OCI-LY1 (cell line): ENCODE results near the gene ACAD8.

Experiments
- H2AFZ ChIP-seq: fragments of 200-600 bp; sonication (generic), shearing (Covaris generic); 2 replicates; pipeline ENCODE4 v1.6.0; 2014; ENCODE audit warnings: antibody characterized with exemption, mild to moderate bottlenecking, low read length
- H3F3A ChIP-seq: fragments of 200-600 bp; sonication (generic), shearing (Covaris generic); 2 replicates; pipeline ENCODE4 v1.6.0; 2014; ENCODE audit warnings: mild to moderate bottlenecking, antibody characterized with exemption, low read length, moderate library complexity; ENCODE audit not compliant: insufficient read depth
- H3K27ac ChIP-seq: fragments of 200-600 bp; sonication (generic); 2 replicates; pipeline ENCODE4 v1.5.1; 2014; ENCODE audit warnings: low read length, mixed run types, mild to moderate bottlenecking, low read depth; ENCODE audit not compliant: poor library complexity, severe bottlenecking
- H3K27me3 ChIP-seq: fragments of 200-600 bp; sonication (generic); 2 replicates; pipeline ENCODE4 v1.6.0; 2014; ENCODE audit warnings: antibody characterized with exemption, mild to moderate bottlenecking, low read length, moderate library complexity; ENCODE audit not compliant: insufficient read depth
- H3K36me3 ChIP-seq: fragments of 200-600 bp; sonication (generic); 2 replicates; pipeline ENCODE4 v1.6.1; 2014; ENCODE audit warnings: mild to moderate bottlenecking, antibody characterized with exemption, low read length, moderate library complexity, mixed read lengths; ENCODE audit not compliant: insufficient read depth
- H3K4me1 ChIP-seq: fragments of 200-600 bp; sonication (generic); 2 replicates; pipeline ENCODE4 v1.5.1; 2014; ENCODE audit warnings: mild to moderate bottlenecking, low read length, moderate library complexity; ENCODE audit not compliant: insufficient read depth, severe bottlenecking
- H3K4me2 ChIP-seq: fragments of 200-600 bp; sonication (generic), shearing (Covaris generic); 2 replicates; pipeline ENCODE4 v1.6.1; 2014; ENCODE audit warnings: low read length
- H3K4me3 ChIP-seq: fragments of 200-600 bp; sonication (generic); 2 replicates; pipeline ENCODE4 v1.5.1; 2014; ENCODE audit warnings: low read length, low read depth, mild to moderate bottlenecking, mixed read lengths; ENCODE audit not compliant: poor library complexity, severe bottlenecking
- H3K79me2 ChIP-seq: fragments of 200-600 bp; shearing (Covaris generic); 2 replicates; pipeline ENCODE4 v1.6.1; 2016; ENCODE audit warnings: mixed run types, low read length, mixed read lengths; ENCODE audit not compliant: insufficient read depth
- H3K9ac ChIP-seq: fragments of 200-600 bp; sonication (generic), shearing (Covaris generic); 2 replicates; pipeline ENCODE4 v1.6.1; 2014; ENCODE audit warnings: mild to moderate bottlenecking, low read length, mixed read lengths
- H3K9me2 ChIP-seq: fragments of 200-600 bp; sonication (generic), shearing (Covaris generic); 2 replicates; pipeline ENCODE4 v1.6.1; 2014; ENCODE audit warnings: low read depth, mild to moderate bottlenecking, low read length, mixed read lengths
- H3K9me3 ChIP-seq: fragments of 200-600 bp; shearing (Covaris generic); 2 replicates; pipeline ENCODE4 v1.6.1; 2014; ENCODE audit warnings: low read length, mixed read lengths
- H4K20me1 ChIP-seq: fragments of 200-600 bp; sonication (generic), shearing (Covaris generic); 2 replicates; pipeline ENCODE4 v1.6.0; 2016; ENCODE audit warnings: mild to moderate bottlenecking, low read length; ENCODE audit not compliant: insufficient read depth
- EZH2 ChIP-seq: fragments of 200-600 bp; sonication (generic), shearing (Covaris generic); IDR thresholded peaks from 2 replicates; pipeline ENCODE4 v1.8.0; 2017; ENCODE audit warnings: borderline replicate concordance, mixed run types, mild to moderate bottlenecking, antibody characterized with exemption, low read length, moderate library complexity, mixed read lengths
- TF ChIP-seq, protein P1 (sequence below): fragments of 200-600 bp; sonication (generic), shearing (Covaris generic); IDR thresholded peaks from 2 replicates; pipeline ENCODE4 v1.5.1; 2017; ENCODE audit warnings: mild to moderate bottlenecking, antibody characterized with exemption, low read length, moderate library complexity, mixed read lengths

Gene ACAD8

DNA sequence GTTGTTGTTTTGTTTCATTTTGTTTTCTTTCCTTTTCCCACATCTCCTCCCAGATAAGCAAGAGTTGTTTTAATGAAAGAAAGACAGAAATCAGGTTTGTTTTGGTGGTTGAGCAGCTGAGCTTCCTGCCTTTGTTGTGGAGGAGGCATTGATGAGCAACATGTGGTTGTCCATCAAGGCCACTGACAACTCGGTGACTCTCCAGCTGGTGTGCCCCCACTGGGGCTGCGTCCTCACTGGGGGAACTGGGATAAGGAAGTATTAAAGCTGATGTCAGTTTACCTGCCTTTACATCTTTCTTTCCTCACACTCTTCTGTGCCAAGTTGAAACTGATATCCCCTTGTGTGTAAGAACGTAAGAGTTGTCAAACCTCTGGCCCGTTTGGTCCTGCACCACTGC lies 23.0 kb upstream of the ACAD8 start:
- H3F3A ChIP-seq, result no peaks in the 10 kb centered on the region
- no peaks in the 10 kb centered on the region for H3K79me2 ChIP-seq
- H4K20me1 ChIP-seq, result no peaks in the 10 kb centered on the region
- no peak overlapping the region for H3K9ac ChIP-seq
- no peak overlapping the region for H3K4me2 ChIP-seq
- peaks cover 26% of the 10 kb centered on the region for H3K27me3 ChIP-seq
- H2AFZ ChIP-seq, result no peak overlapping the region
- TF ChIP-seq, protein P1, sequence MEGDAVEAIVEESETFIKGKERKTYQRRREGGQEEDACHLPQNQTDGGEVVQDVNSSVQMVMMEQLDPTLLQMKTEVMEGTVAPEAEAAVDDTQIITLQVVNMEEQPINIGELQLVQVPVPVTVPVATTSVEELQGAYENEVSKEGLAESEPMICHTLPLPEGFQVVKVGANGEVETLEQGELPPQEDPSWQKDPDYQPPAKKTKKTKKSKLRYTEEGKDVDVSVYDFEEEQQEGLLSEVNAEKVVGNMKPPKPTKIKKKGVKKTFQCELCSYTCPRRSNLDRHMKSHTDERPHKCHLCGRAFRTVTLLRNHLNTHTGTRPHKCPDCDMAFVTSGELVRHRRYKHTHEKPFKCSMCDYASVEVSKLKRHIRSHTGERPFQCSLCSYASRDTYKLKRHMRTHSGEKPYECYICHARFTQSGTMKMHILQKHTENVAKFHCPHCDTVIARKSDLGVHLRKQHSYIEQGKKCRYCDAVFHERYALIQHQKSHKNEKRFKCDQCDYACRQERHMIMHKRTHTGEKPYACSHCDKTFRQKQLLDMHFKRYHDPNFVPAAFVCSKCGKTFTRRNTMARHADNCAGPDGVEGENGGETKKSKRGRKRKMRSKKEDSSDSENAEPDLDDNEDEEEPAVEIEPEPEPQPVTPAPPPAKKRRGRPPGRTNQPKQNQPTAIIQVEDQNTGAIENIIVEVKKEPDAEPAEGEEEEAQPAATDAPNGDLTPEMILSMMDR, result no peak
- no peak for TF ChIP-seq EZH2
- H3K9me2 ChIP-seq, result no peaks in the 10 kb centered on the region
- H3K9me3 ChIP-seq, result no peaks in the 10 kb centered on the region
- no peak overlapping the region for H3K4me3 ChIP-seq
- no peak overlapping the region for H3K27ac ChIP-seq
- no peaks in the 10 kb centered on the region for H3K36me3 ChIP-seq
- peaks cover 8% of the 10 kb centered on the region for H3K4me1 ChIP-seq

DNA sequence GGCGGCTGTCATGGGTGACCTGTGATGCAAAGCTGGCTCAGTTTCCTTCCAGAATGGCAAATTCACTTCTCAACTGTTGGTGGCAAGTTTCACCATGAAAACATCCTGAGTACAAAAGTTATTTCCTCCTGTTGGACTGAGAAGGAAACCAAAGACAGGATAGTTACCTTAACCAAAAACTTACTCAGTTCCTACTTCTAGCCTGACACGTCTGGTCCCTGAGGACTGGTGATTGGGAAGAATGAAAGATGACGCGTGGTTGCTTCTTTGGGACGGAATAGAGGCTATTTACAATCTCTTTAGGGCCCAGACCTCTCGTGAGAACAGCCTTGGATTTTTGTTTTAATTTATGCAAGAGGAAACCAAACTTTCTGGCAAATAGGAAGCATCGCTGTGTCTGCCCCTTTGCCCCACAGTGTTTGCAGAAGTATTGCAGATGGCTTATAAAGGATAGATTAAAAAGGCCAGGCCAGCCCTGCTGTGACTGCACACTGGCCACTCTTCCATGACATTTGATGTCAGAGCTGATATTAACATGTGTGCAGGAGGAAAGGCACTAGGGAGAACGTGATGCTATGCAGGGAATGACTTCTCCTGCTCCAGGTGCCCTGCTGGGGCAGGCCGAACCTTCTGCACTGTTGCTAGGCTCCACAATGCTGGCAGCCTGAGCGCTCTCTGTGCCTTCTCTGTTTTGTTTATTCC lies 21.3 kb upstream of the ACAD8 start:
- Histone ChIP-seq H3K4me1 (no peaks in the 10 kb centered on the region), H3F3A (no peaks in the 10 kb centered on the region), H2AFZ (no peak overlapping the region), H3K9me3 (no peaks in the 10 kb centered on the region), H3K27ac (no peak overlapping the region), H3K9me2 (no peaks in the 10 kb centered on the region), H3K79me2 (no peaks in the 10 kb centered on the region), H3K27me3 (peaks cover 21% of the 10 kb centered on the region), H3K4me2 (no peak overlapping the region), H3K4me3 (no peak overlapping the region), H3K36me3 (no peaks in the 10 kb centered on the region), H3K9ac (no peak overlapping the region), H4K20me1 (no peaks in the 10 kb centered on the region)
- TF ChIP-seq EZH2, result no peak
- TF ChIP-seq, protein P1, result no peak

DNA sequence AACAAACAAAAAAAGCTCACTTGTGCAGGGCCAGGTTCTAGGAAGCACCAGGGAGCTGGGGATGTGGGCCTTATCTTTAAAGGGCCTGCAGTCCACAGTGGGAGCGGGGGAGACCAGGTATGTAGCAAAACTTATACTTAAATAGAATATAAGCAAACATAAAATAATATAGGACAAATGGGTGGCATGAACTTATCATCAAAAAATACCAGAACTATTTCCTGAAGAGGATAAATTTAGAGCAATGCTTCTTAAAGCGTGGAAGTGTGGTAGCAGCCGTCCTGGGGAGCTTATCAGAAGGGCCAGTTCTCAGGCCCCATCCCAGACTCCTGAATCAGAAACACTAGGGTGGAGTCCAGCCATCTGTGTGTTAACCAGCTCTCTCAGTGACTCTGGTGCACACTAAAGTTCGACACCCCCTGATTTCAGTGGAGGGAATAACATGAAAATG lies 19.6 kb upstream of the ACAD8 start:
- no peak for TF ChIP-seq EZH2
- TF ChIP-seq, protein P1, result no peak
- Histone ChIP-seq H3K9me3 (no peaks in the 10 kb centered on the region), H3K4me2 (no peak overlapping the region), H3K9me2 (no peaks in the 10 kb centered on the region), H3K27me3 (peaks cover 15% of the 10 kb centered on the region), H3K79me2 (no peaks in the 10 kb centered on the region), H3K36me3 (no peaks in the 10 kb centered on the region), H3K4me1 (no peaks in the 10 kb centered on the region), H3K9ac (no peak overlapping the region), H4K20me1 (no peaks in the 10 kb centered on the region), H3K27ac (no peak overlapping the region), H3F3A (no peaks in the 10 kb centered on the region), H3K4me3 (no peak overlapping the region), H2AFZ (no peak overlapping the region)
